ENCODE data around the gene DUSP6. TPM values are rescaled to one million over a fixed set of nuclear protein-coding genes. Genes with fewer than 3 reads are reported as not detected.

The DUSP6 gene
- total and polyA plus RNA-seq, 9 of the 15 experiments (the other 6 are each of a cell fraction or from before 2014, with no cell fraction given) = 0.04 to 0.60 (median 0.08) TPM; not detected in 2

DNA sequence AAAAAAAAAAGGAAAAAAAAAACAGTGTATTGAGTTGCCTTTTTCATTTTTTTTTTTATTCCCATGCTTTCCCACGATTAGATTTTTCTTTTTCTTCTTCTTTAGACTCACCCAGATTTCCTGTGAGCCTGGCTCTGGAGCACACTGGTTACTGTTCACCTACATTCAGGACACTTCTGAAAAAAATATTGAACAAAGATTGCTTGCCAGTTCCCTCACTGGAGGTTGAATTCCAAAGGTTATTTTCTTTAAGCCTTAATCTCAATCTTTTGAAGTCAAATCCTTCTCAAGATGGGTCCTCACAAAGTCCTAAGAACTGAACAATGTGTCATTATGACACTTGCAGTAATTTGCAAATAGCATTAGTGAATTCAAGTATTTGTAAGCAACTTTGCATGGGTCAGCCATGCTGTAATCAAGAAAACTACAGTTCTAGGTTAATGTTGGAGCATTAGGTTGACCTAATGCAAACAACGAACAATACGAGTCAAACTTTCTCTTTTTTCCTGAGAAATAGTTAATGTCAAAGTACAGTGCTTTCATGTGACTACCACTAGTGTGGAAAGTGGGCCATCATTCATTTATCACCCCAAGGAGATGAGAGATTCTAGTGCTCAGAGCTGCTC, 49.2 kb upstream of the DUSP6 start:
- CTCF ChIA-PET (ENCODE audit: low intra/inter-chr PET ratio) = no interaction called here
- no peak for TF ChIP-seq ZNF280B (CRISPR knock-in tag; IDR thresholded peaks at IDR 0.05)
- 0 out of 2 replicates have a peak, but pooled peaks have one; percentile 15 for TF ChIP-seq ZNF311 (CRISPR knock-in tag; IDR thresholded peaks at IDR 0.05)
- Histone ChIP-seq H3K4me1 (replicated peaks in 1 of 2; ENCODE audit: control insufficient read depth in 2 of 2, insufficient read depth in 2 of 2, low read length in 2 of 2) (peaks cover 0 to 7% of the 10 kb centered on the region in 2 experiments; a peak in 2 of 5 replicates), H3K4me2 (ENCODE audit: insufficient read depth, low read length) (no peak overlapping the region), H3K27me3 (ENCODE audit: control insufficient read depth in 2 of 2, insufficient read depth in 2 of 2, low read length in 2 of 2) (peaks cover 0 to 5% of the 10 kb centered on the region in 2 experiments; a peak in 2 of 5 replicates), H3K9ac (ENCODE audit: insufficient read depth in 1 of 2, low read depth in 2 of 2, low read length in 2 of 2) (no peak overlapping the region), H2AFZ (ENCODE audit: low read depth, low read length) (no peak overlapping the region), H3K9me3 (replicated peaks; ENCODE audit: control insufficient read depth, insufficient read depth, low read depth, low read length) (no peaks in the 10 kb centered on the region), H3K36me3 (ENCODE audit: control insufficient read depth, insufficient read depth, low read length) (no peaks in the 10 kb centered on the region), H3K79me2 (ENCODE audit: control insufficient read depth, insufficient read depth, low read length) (no peaks in the 10 kb centered on the region), H4K20me1 (replicated peaks; ENCODE audit: control insufficient read depth, insufficient read depth, low read length) (no peaks in the 10 kb centered on the region), H3K4me3 (no peak overlapping the region), H3K9me1 (ENCODE audit: control insufficient read depth, insufficient read depth, low read length) (no peaks in the 10 kb centered on the region), H3K27ac (ENCODE audit: extremely low read depth, low read depth, low read length) (no peak overlapping the region)
- no TSS peak for BruUV-seq (replicated peaks)
- ATAC-seq (peak; percentile 35; the same call in 1 of the 3 replicates), FAIRE-seq (peak; percentile 67), DNase-seq (ENCODE audit: extremely low read depth in 1 of 4, low spot score in 3 of 4) (no peak)
- intact Hi-C loops (cut with micrococcal nuclease) (no loop called here), in situ Hi-C loops (cut with MboI) (no loop called here)
- POLR2A ChIA-PET = no interaction called here
- 13% methylated on average over 3 of the region's 3 CpGs for WGBS (ENCODE audit: insufficient coverage, low coverage, missing lambda C conversion rate)

DNA sequence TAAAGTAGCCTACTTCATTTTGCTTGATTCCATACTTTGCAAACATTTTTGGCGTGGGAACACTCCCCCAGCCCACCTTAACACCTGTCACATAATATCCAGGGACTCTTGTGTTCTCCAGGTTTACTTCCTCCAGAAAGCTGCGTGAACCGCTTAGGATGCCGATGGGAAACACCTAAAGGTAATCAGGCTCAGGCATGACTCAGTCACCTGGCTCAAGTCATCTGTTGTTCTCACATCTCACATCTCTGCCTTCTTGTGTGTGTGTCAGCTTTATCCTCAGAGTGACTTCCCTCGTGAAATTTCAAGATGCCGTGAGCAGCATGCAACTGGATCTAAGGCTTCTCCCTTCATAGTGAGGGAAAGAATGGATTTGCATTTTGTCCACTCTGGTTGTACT, 48.1 kb upstream of the DUSP6 start:
- ChIA-PET POLR2A (no interaction called here), CTCF (ENCODE audit: low intra/inter-chr PET ratio) (no interaction called here)
- Histone ChIP-seq H3K36me3 (ENCODE audit: control insufficient read depth, insufficient read depth, low read length) (no peaks in the 10 kb centered on the region), H3K27ac (ENCODE audit: extremely low read depth, low read depth, low read length) (no peak overlapping the region), H3K79me2 (ENCODE audit: control insufficient read depth, insufficient read depth, low read length) (no peaks in the 10 kb centered on the region), H3K9me1 (ENCODE audit: control insufficient read depth, insufficient read depth, low read length) (no peaks in the 10 kb centered on the region), H3K4me3 (no peak overlapping the region), H4K20me1 (replicated peaks; ENCODE audit: control insufficient read depth, insufficient read depth, low read length) (no peaks in the 10 kb centered on the region), H3K9ac (ENCODE audit: insufficient read depth in 1 of 2, low read depth in 2 of 2, low read length in 2 of 2) (no peak overlapping the region), H3K27me3 (ENCODE audit: control insufficient read depth in 2 of 2, insufficient read depth in 2 of 2, low read length in 2 of 2) (peaks cover 0 to 5% of the 10 kb centered on the region in 2 experiments; a peak in 2 of 5 replicates), H3K4me1 (replicated peaks in 1 of 2; ENCODE audit: control insufficient read depth in 2 of 2, insufficient read depth in 2 of 2, low read length in 2 of 2) (peaks cover 0 to 7% of the 10 kb centered on the region in 2 experiments; a peak in 2 of 5 replicates), H3K4me2 (ENCODE audit: insufficient read depth, low read length) (no peak overlapping the region), H2AFZ (ENCODE audit: low read depth, low read length) (no peak overlapping the region), H3K9me3 (replicated peaks; ENCODE audit: control insufficient read depth, insufficient read depth, low read depth, low read length) (no peaks in the 10 kb centered on the region)
- ATAC-seq = no peak
- no peak for DNase-seq (ENCODE audit: extremely low read depth in 1 of 4, low spot score in 3 of 4)
- BruUV-seq (replicated peaks) = no TSS peak
- 33% methylated on average over 6 of the region's 6 CpGs for WGBS (ENCODE audit: insufficient coverage, low coverage, missing lambda C conversion rate)
- intact Hi-C loops (cut with micrococcal nuclease) (no loop called here), in situ Hi-C loops (cut with MboI) (no loop called here)
- no peak for FAIRE-seq
- TF ChIP-seq NR2C2 (CRISPR knock-in tag; IDR thresholded peaks at IDR 0.05) (no peak), NR2C2 (tag; IDR thresholded peaks at IDR 0.05) (no peak), TCF3 (CRISPR knock-in tag; IDR thresholded peaks at IDR 0.05) (no peak), IRF9 (tag; IDR thresholded peaks at IDR 0.05) (no peak), KLF13 (tag; IDR thresholded peaks at IDR 0.05; ENCODE audit: borderline replicate concordance, low read depth) (no peak), RFX7 (CRISPR knock-in tag; IDR thresholded peaks at IDR 0.05) (no peak), CBX1 (IDR thresholded peaks at IDR 0.05; ENCODE audit: low read depth) (no peak)

All from K562 (cell line).